Astrocyte (in vitro differentiated cells and primary cell): ENCODE data around the gene MIEF2. TPM values are rescaled to one million over a fixed set of nuclear protein-coding genes. Genes with fewer than 3 reads are reported as not detected.

ENCODE experiments used
- DNase-seq: peaks from one replicate; pipeline ENCODE4 v3.0.0-alpha.2; 2010; ENCODE audit warnings: low read depth
- FAIRE-seq: peaks from 2 replicates; lab custom pipeline; 2011; peaks lifted over from hg19 to GRCh38; lab: Jason Lieb, UNC
- H2AFZ ChIP-seq: 2 replicates; pipeline ENCODE4 v1.6.0; 2012; ENCODE audit warnings: low read depth, low read length, inconsistent platforms
- H3K27ac ChIP-seq: 2 replicates; pipeline ENCODE4 v1.5.1; 2011; ENCODE audit warnings: low read depth, low read length, inconsistent platforms
- H3K27me3 ChIP-seq: 2 replicates; pipeline ENCODE4 v1.6.0; 2011; ENCODE audit warnings: low read length, inconsistent platforms; ENCODE audit not compliant: insufficient read depth
- H3K36me3 ChIP-seq: 2 replicates; pipeline ENCODE4 v1.5.1; 2011; ENCODE audit warnings: low read length, inconsistent platforms; ENCODE audit not compliant: insufficient read depth
- H3K4me1 ChIP-seq: 2 replicates; pipeline ENCODE4 v1.5.1; 2011; ENCODE audit warnings: low read length, inconsistent platforms; ENCODE audit not compliant: insufficient read depth
- H3K4me2 ChIP-seq: 2 replicates; pipeline ENCODE4 v1.6.0; 2012; ENCODE audit warnings: low read length, inconsistent platforms
- H3K4me3 ChIP-seq: 2 replicates; pipeline ENCODE4 v1.5.1; 2011; ENCODE audit warnings: low read depth, mild to moderate bottlenecking, low read length, inconsistent platforms; ENCODE audit not compliant: insufficient read depth
- H3K79me2 ChIP-seq: 2 replicates; pipeline ENCODE4 v1.6.0; 2012; ENCODE audit warnings: mild to moderate bottlenecking, low read length, inconsistent platforms; ENCODE audit not compliant: insufficient read depth
- H3K9ac ChIP-seq: 2 replicates; pipeline ENCODE4 v1.6.0; 2012; ENCODE audit warnings: mild to moderate bottlenecking, low read length, inconsistent platforms
- H3K9me3 ChIP-seq: 2 replicates; pipeline ENCODE4 v1.5.1; 2012; ENCODE audit warnings: low read depth, mild to moderate bottlenecking, low read length, inconsistent platforms; ENCODE audit not compliant: insufficient read depth
- H4K20me1 ChIP-seq: 2 replicates; pipeline ENCODE4 v1.6.0; 2012; ENCODE audit warnings: low read length, inconsistent platforms; ENCODE audit not compliant: insufficient read depth
- H3K27ac Mint-ChIP-seq: one replicate; pipeline ENCODE4 v1.8.0; 2021; ENCODE audit warnings: mild to moderate bottlenecking, mixed read lengths; ENCODE audit not compliant: unreplicated experiment
- H3K27me3 Mint-ChIP-seq: one replicate; pipeline ENCODE4 v1.8.0; 2021; ENCODE audit warnings: low read depth, mixed read lengths; ENCODE audit not compliant: unreplicated experiment
- H3K36me3 Mint-ChIP-seq: one replicate; pipeline ENCODE4 v1.8.0; 2021; ENCODE audit warnings: low read depth, mixed read lengths; ENCODE audit not compliant: unreplicated experiment
- H3K4me1 Mint-ChIP-seq: one replicate; pipeline ENCODE4 v1.8.0; 2021; ENCODE audit warnings: low read depth, mixed read lengths; ENCODE audit not compliant: unreplicated experiment
- H3K4me3 Mint-ChIP-seq: one replicate; pipeline ENCODE4 v1.8.0; 2021; ENCODE audit warnings: mild to moderate bottlenecking, moderate library complexity, mixed read lengths; ENCODE audit not compliant: unreplicated experiment
- H3K9me3 Mint-ChIP-seq: one replicate; pipeline ENCODE4 v1.8.0; 2021; ENCODE audit warnings: mild to moderate bottlenecking, mixed read lengths; ENCODE audit not compliant: unreplicated experiment
- EZH2 ChIP-seq: IDR thresholded peaks from 2 replicates; pipeline ENCODE4 v1.6.1; 2012; ENCODE audit warnings: mild to moderate bottlenecking, low read length, inconsistent platforms; ENCODE audit not compliant: insufficient read depth
- total RNA-seq: library from RNA; stranded (reverse); gene quantifications from 2 replicates; pipeline ENCODE4 v1.2.1, GENCODE V29; 2021
- TF ChIP-seq, protein P1 (sequence below): IDR thresholded peaks from 2 replicates; pipeline ENCODE4 v1.5.1; 2011; ENCODE audit warnings: low read depth, mild to moderate bottlenecking, inconsistent platforms, low read length, moderate library complexity; ENCODE audit not compliant: insufficient read depth

Gene MIEF2
- total RNA-seq, 1 donor from 2014 or later: 14.1 TPM

DNA sequence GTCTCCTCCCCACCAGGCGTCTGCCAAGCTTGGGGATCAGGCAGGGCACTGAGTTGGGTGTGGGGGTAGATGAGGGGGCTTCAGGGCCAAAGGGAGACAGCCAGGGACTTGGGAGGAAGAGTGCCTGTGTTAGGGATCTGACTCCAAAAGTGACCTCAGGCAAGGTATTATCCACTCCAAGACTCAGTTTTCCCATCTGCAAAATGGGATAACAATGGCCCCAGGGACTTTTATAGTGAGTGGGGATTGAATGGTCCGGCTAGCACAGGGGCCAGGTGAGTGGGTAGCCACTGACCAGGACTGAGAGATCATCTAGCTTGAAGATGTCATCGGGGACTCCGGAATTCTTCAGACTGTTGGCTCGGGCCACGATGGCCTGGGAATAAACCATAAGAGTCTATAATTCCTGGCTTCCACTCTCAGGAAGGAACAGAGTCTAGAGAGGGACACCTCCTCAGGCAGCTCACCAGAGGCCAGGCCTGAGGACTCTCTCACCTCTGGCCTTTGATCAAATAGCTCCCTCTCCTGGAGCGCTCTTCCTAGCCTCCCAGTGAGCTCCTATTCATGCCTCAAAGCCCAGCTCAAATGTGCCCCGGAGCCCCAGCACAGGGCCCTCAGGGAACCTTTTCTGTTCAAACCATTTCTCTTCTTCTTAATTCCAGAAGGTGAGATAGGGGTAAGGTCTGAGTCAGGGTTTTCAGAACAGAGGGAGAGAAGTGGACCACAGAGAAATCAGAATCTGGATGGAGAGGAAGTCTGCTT, 5.4 kb upstream of the MIEF2 start:
- H2AFZ ChIP-seq: no peak overlapping the region
- peaks cover 71% of the 10 kb centered on the region for H4K20me1 ChIP-seq
- peaks cover 19% of the 10 kb centered on the region for H3K4me1 ChIP-seq

DNA sequence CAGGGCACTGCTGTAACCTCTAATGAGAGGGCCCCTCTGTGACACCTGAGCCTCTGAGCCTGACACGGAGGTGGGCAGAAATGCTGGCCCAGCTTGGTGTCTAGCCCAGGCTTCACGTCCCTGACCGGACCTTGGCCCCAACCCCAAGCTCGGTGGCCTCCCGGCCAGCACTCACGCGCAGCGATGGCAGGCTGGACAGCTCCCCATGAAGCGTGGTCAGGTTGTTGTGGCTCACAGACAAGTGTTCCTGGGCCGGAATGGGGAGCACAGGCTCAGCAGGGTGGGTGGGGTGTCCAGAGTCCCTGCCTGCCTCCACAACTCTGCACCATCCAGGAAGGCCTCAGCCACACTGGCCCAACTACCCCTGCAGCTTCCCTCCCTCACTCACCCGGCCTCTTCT, 4.1 kb upstream of the MIEF2 start:
- H4K20me1 ChIP-seq: peaks cover 59% of the 10 kb centered on the region
- H3K9me3 ChIP-seq: no peaks in the 10 kb centered on the region
- no peak for TF ChIP-seq EZH2
- TF ChIP-seq, protein P1, sequence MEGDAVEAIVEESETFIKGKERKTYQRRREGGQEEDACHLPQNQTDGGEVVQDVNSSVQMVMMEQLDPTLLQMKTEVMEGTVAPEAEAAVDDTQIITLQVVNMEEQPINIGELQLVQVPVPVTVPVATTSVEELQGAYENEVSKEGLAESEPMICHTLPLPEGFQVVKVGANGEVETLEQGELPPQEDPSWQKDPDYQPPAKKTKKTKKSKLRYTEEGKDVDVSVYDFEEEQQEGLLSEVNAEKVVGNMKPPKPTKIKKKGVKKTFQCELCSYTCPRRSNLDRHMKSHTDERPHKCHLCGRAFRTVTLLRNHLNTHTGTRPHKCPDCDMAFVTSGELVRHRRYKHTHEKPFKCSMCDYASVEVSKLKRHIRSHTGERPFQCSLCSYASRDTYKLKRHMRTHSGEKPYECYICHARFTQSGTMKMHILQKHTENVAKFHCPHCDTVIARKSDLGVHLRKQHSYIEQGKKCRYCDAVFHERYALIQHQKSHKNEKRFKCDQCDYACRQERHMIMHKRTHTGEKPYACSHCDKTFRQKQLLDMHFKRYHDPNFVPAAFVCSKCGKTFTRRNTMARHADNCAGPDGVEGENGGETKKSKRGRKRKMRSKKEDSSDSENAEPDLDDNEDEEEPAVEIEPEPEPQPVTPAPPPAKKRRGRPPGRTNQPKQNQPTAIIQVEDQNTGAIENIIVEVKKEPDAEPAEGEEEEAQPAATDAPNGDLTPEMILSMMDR: no peak
- H3K9ac ChIP-seq: no peak overlapping the region
- H3K27ac ChIP-seq: no peak overlapping the region
- peaks cover 23% of the 10 kb centered on the region for H3K4me1 ChIP-seq
- H3K27me3 ChIP-seq: no peaks in the 10 kb centered on the region
- no peak for FAIRE-seq
- no peak overlapping the region for H2AFZ ChIP-seq
- peaks cover 14% of the 10 kb centered on the region for H3K36me3 ChIP-seq
- peaks cover 52% of the 10 kb centered on the region for H3K79me2 ChIP-seq
- H3K4me3 ChIP-seq: no peak overlapping the region
- H3K4me2 ChIP-seq: peak overlapping the region; percentile 92
- H3K27ac Mint-ChIP-seq: no peak overlapping the region
- H3K4me3 Mint-ChIP-seq: peak overlapping the region; percentile 98
- DNase-seq: no peak
- H3K27me3 Mint-ChIP-seq: no peaks in the 10 kb centered on the region
- peaks cover 15% of the 10 kb centered on the region for H3K4me1 Mint-ChIP-seq
- H3K9me3 Mint-ChIP-seq: no peaks in the 10 kb centered on the region
- H3K36me3 Mint-ChIP-seq: peaks cover 13% of the 10 kb centered on the region

More for the DNA sequence above, 5.4 kb upstream of the MIEF2 start:
- DNase-seq: no peak
- Histone ChIP-seq H3K4me2 (no peak overlapping the region), H3K27ac (no peak overlapping the region), H3K9ac (no peak overlapping the region), H3K79me2 (peaks cover 46% of the 10 kb centered on the region), H3K4me3 (no peak overlapping the region), H3K27me3 (no peaks in the 10 kb centered on the region), H3K36me3 (peaks cover 20% of the 10 kb centered on the region), H3K9me3 (no peaks in the 10 kb centered on the region)
- FAIRE-seq: no peak
- Mint-ChIP-seq H3K36me3 (peaks cover 13% of the 10 kb centered on the region), H3K4me3 (no peak overlapping the region), H3K9me3 (no peaks in the 10 kb centered on the region), H3K27ac (no peak overlapping the region), H3K27me3 (no peaks in the 10 kb centered on the region), H3K4me1 (peaks cover 14% of the 10 kb centered on the region)
- TF ChIP-seq EZH2: no peak
- TF ChIP-seq, protein P1: no peak

DNA sequence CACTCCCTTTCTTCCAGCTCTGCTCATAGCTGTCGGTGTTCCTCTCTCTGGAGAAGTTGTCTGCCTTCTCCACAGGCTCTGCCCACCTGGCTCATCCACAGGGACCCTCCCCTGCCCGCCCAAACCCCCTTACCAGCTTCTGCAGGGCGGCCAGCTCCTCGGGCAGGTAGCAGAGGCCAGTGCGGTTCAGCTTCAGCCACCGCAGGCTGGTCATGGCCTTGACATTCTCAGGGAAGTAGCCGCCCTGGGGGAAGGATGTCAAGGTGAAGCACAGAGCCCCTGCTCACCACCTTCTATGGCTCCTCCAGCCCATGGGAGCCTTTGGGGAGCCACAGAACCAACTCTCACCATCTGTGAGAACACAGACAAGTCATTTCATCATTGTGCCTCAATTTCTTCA, 3.7 kb upstream of the MIEF2 start:
- Histone ChIP-seq H3K36me3 (peaks cover 14% of the 10 kb centered on the region), H3K27ac (no peak overlapping the region), H3K9me3 (no peaks in the 10 kb centered on the region), H3K9ac (peak overlapping the region; percentile 95), H3K79me2 (peaks cover 57% of the 10 kb centered on the region), H2AFZ (no peak overlapping the region), H4K20me1 (peaks cover 59% of the 10 kb centered on the region), H3K4me2 (peak overlapping the region; percentile 92), H3K4me1 (peaks cover 26% of the 10 kb centered on the region), H3K27me3 (no peaks in the 10 kb centered on the region), H3K4me3 (peak overlapping the region; percentile 84)
- H3K4me1 Mint-ChIP-seq: peaks cover 19% of the 10 kb centered on the region
- H3K27me3 Mint-ChIP-seq: no peaks in the 10 kb centered on the region
- H3K27ac Mint-ChIP-seq: peak overlapping the region; percentile 97
- H3K9me3 Mint-ChIP-seq: no peaks in the 10 kb centered on the region
- FAIRE-seq (no peak), DNase-seq (no peak)
- peaks cover 10% of the 10 kb centered on the region for H3K36me3 Mint-ChIP-seq
- peak overlapping the region; percentile 98 for H3K4me3 Mint-ChIP-seq
- TF ChIP-seq EZH2: no peak
- TF ChIP-seq, protein P1: no peak
